SK-N-SH (cell line): ENCODE results near the gene ARAP1. TPM values are rescaled to one million over a fixed set of nuclear protein-coding genes. Genes with fewer than 3 reads are reported as not detected.
A peak's percentile ranks its signal among the peaks of the same experiment; 100 is the strongest.

Experiments used
- CTCF ChIA-PET: fragments of 300-600, 350-600 bp; formaldehyde crosslinking; extraction: SDS; loops from one replicate; lab custom pipeline; 2021; lab: Yijun Ruan, JAX
- POLR2A ChIA-PET: fragments of 350-600 bp; sonication (Branson Sonifier 250); formaldehyde crosslinking; extraction: SDS; loops from one replicate; lab custom pipeline; 2020; ENCODE audit warnings: antibody characterized with exemption, inconsistent platforms; lab: Yijun Ruan, JAX
- DNase-seq: peaks from one replicate; pipeline ENCODE4 v3.0.0; 2012
- H2AFZ ChIP-seq: fragments of 200-600 bp; sonication (generic); 2 replicates; pipeline ENCODE4 v1.8.1; 2016; ENCODE audit warnings: antibody characterized with exemption, mild to moderate bottlenecking, low read depth
- H3F3A ChIP-seq: fragments of 200-600 bp; sonication (generic); replicated peaks from 2 replicates; pipeline ENCODE3; 2016; ENCODE audit warnings: antibody characterized with exemption, mild to moderate bottlenecking; ENCODE audit not compliant: insufficient read depth
- H3K27ac ChIP-seq, 2 experiments: fragments of 200-500 bp in 1 of 2; fragments of 200-600 bp in 1 of 2; sonication (Bioruptor generic) in 1 of 2; sonication (generic), shearing (Covaris generic) in 1 of 2; 2 replicates each; pipeline versions ENCODE4 v1.5.1 to v1.6.1; 2014 to 2016; ENCODE audit warnings: low read depth in 2 of 2, inconsistent platforms in 1 of 2, low read length in 1 of 2, mild to moderate bottlenecking in 1 of 2, mixed read lengths in 1 of 2
- H3K27me3 ChIP-seq: fragments of 200-600 bp; sonication (generic), shearing (Covaris generic); 2 replicates; pipeline ENCODE4 v1.6.1; 2016; ENCODE audit warnings: mixed run types; ENCODE audit not compliant: insufficient read depth
- H3K36me3 ChIP-seq, 2 experiments: fragments of 200-500 bp in 1 of 2; fragments of 200-600 bp in 1 of 2; sonication (Bioruptor generic) in 1 of 2; sonication (generic) in 1 of 2; replicated peaks in 1 of 2; 2 replicates each; pipeline versions ENCODE3 to v1.5.1; 2014 to 2016; ENCODE audit warnings: low read length in 1 of 2, mild to moderate bottlenecking in 1 of 2; ENCODE audit not compliant: insufficient read depth in 2 of 2, control insufficient read depth in 1 of 2
- H3K4me1 ChIP-seq, 2 experiments: fragments of 200-500 bp in 1 of 2; fragments of 200-600 bp in 1 of 2; sonication (Bioruptor generic) in 1 of 2; sonication (generic), shearing (Covaris generic) in 1 of 2; 2 replicates each; pipeline versions ENCODE4 v1.5.1 to v1.6.1; 2014 to 2016; ENCODE audit warnings: low read depth in 1 of 2, low read length in 1 of 2, mixed run types in 1 of 2; ENCODE audit not compliant: insufficient read depth in 2 of 2, control insufficient read depth in 1 of 2
- H3K4me2 ChIP-seq: fragments of 200-600 bp; sonication (generic), shearing (Covaris generic); 2 replicates; pipeline ENCODE4 v1.6.1; 2017; ENCODE audit warnings: mixed run types
- H3K4me3 ChIP-seq, 2 experiments: fragments of 200-500 bp in 1 of 2; fragments of 200-600 bp in 1 of 2; sonication (Bioruptor generic) in 1 of 2; sonication (generic), shearing (Covaris generic) in 1 of 2; 2 replicates each; pipeline versions ENCODE4 v1.5.1 to v1.8.1; 2014 to 2016; ENCODE audit warnings: low read depth in 2 of 2, inconsistent platforms in 1 of 2, low read length in 1 of 2, mild to moderate bottlenecking in 1 of 2, mixed read lengths in 1 of 2, moderate library complexity in 1 of 2
- H3K79me2 ChIP-seq: fragments of 200-600 bp; sonication (generic); 2 replicates; pipeline ENCODE4 v1.8.1; 2017; ENCODE audit warnings: mild to moderate bottlenecking; ENCODE audit not compliant: insufficient read depth
- H3K9ac ChIP-seq: fragments of 200-600 bp; sonication (generic); 2 replicates; pipeline ENCODE4 v1.6.1; 2017; ENCODE audit warnings: mixed run types
- H3K9me2 ChIP-seq: fragments of 200-600 bp; sonication (generic); 2 replicates; pipeline ENCODE4 v1.6.1; 2017; ENCODE audit warnings: mixed run types
- H3K9me3 ChIP-seq: fragments of 200-600 bp; sonication (generic); 2 replicates; pipeline ENCODE4 v1.6.1; 2017; ENCODE audit warnings: mixed run types, mild to moderate bottlenecking, moderate library complexity
- H4K20me1 ChIP-seq: fragments of 200-600 bp; sonication (generic); 2 replicates; pipeline ENCODE4 v1.6.1; 2017; ENCODE audit warnings: mild to moderate bottlenecking, mixed run types; ENCODE audit not compliant: insufficient read depth
- CHD2 ChIP-seq: fragments of 150-350 bp; IDR thresholded peaks from 2 replicates; pipeline ENCODE4 v1.6.1; 2018; ENCODE audit warnings: low read length; ENCODE audit not compliant: partially characterized antibody
- FOSL2 ChIP-seq: IDR thresholded peaks from 2 replicates; pipeline ENCODE4 v1.4.0; 2012; ENCODE audit warnings: low read depth, mild to moderate bottlenecking, moderate library complexity, borderline replicate concordance
- GABPA ChIP-seq: IDR thresholded peaks from 2 replicates; pipeline ENCODE4 v1.4.0; 2012; ENCODE audit warnings: low read depth, mild to moderate bottlenecking
- GATA2 ChIP-seq: sonication (generic); formaldehyde crosslinking; IDR thresholded peaks from 2 replicates; pipeline ENCODE4 v1.5.0; 2020; ENCODE audit warnings: mild to moderate bottlenecking, missing genetic modification reagents
- NFIC ChIP-seq: IDR thresholded peaks from 2 replicates; pipeline ENCODE4 v1.4.0; 2012; ENCODE audit warnings: borderline replicate concordance
- POLR2AphosphoS5 ChIP-seq: IDR thresholded peaks from 2 replicates; pipeline ENCODE4 v1.6.1; 2012; ENCODE audit warnings: low read depth, low read length
- RAD21 ChIP-seq: IDR thresholded peaks from 2 replicates; pipeline ENCODE4 v1.6.1; 2012; ENCODE audit warnings: mild to moderate bottlenecking, low read length
- RCOR1 ChIP-seq: fragments of 150-350 bp; IDR thresholded peaks from 2 replicates; pipeline ENCODE4 v1.6.1; 2017; ENCODE audit warnings: antibody characterized with exemption, low read length
- REST ChIP-seq: IDR thresholded peaks from 2 replicates; pipeline ENCODE4 v1.6.1; 2012; ENCODE audit warnings: mild to moderate bottlenecking, low read depth, low read length, moderate library complexity
- TAF1 ChIP-seq: IDR thresholded peaks from 2 replicates; pipeline ENCODE4 v1.6.1; 2012; ENCODE audit warnings: low read depth, mild to moderate bottlenecking, low read length, moderate library complexity, borderline replicate concordance
- TCF12 ChIP-seq: IDR thresholded peaks from 2 replicates; pipeline ENCODE4 v1.4.0; 2012
- WGBS: methylation state at CpG from one replicate; pipeline ENCODE4 v1.1.6; 2017; ENCODE audit warnings: low lambda C conversion rate; 5-methylcytosine and 5-hydroxymethylcytosine counted together
- polyA plus RNA-seq, 3 experiments: library from polyadenylated mRNA; depleted of rRNA; stranded (reverse); fragments of >200 nt; gene quantifications; 2 replicates each; pipeline ENCODE4 v1.2.3, GENCODE V29; 2012
- TF ChIP-seq, protein P1 (sequence below): fragments of 150-350 bp; IDR thresholded peaks from 2 replicates; pipeline ENCODE4 v1.6.1; 2017; ENCODE audit warnings: antibody characterized with exemption, low read length, low read depth, borderline replicate concordance
- TF ChIP-seq, protein P2 (sequence below): fragments of 200-600 bp; sonication (generic); IDR thresholded peaks from 2 replicates; pipeline ENCODE4 v1.6.1; 2017; ENCODE audit warnings: antibody characterized with exemption, mild to moderate bottlenecking, moderate library complexity
- TF ChIP-seq, protein P3 (sequence below): IDR thresholded peaks from 2 replicates; pipeline ENCODE4 v1.4.0; 2012; ENCODE audit warnings: low read depth, borderline replicate concordance
- TF ChIP-seq, protein P4 (sequence below): IDR thresholded peaks from 2 replicates; pipeline ENCODE4 v1.4.0; 2012; ENCODE audit warnings: low read depth

ARAP1 gene
- polyA plus RNA-seq, 1 of the 3 experiments (the other 2 are of a cell fraction), result 56.6 TPM

GRCh38 chr11:72723508-72723907, 28.7 kb downstream of the ARAP1 start:
- Histone ChIP-seq H3K9me2 (no peaks in the 10 kb centered on the region), H3K9ac (no peak overlapping the region), H2AFZ (no peak overlapping the region), H3K27me3 (no peaks in the 10 kb centered on the region), H4K20me1 (peaks cover 10% of the 10 kb centered on the region), H3K4me3 (no peak overlapping the region), H3K79me2 (peaks cover 58% of the 10 kb centered on the region), H3K4me1 (peaks cover 13 to 42% of the 10 kb centered on the region in 2 experiments)
- WGBS, result 84% methylated on average over 8 of the region's 9 CpGs
- ChIA-PET POLR2A (no interaction called here), CTCF (interaction anchor here (0.7 to 18.2 kb wide), 8 partner anchors 14 to 566 kb away, joined by 3 to 198 read pairs (median 4); partner anchors contain the start of gene STARD10)
- TF ChIP-seq FOSL2 (no peak), GABPA (no peak), POLR2AphosphoS5 (no peak), CHD2 (no peak), GATA2 (CRISPR knock-in tag) (no peak), TAF1 (no peak), RAD21 (no peak), REST (no peak), TCF12 (no peak), RCOR1 (no peak), NFIC (no peak)
- TF ChIP-seq, protein P1, sequence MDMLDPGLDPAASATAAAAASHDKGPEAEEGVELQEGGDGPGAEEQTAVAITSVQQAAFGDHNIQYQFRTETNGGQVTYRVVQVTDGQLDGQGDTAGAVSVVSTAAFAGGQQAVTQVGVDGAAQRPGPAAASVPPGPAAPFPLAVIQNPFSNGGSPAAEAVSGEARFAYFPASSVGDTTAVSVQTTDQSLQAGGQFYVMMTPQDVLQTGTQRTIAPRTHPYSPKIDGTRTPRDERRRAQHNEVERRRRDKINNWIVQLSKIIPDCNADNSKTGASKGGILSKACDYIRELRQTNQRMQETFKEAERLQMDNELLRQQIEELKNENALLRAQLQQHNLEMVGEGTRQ, result no peak
- TF ChIP-seq, protein P2, sequence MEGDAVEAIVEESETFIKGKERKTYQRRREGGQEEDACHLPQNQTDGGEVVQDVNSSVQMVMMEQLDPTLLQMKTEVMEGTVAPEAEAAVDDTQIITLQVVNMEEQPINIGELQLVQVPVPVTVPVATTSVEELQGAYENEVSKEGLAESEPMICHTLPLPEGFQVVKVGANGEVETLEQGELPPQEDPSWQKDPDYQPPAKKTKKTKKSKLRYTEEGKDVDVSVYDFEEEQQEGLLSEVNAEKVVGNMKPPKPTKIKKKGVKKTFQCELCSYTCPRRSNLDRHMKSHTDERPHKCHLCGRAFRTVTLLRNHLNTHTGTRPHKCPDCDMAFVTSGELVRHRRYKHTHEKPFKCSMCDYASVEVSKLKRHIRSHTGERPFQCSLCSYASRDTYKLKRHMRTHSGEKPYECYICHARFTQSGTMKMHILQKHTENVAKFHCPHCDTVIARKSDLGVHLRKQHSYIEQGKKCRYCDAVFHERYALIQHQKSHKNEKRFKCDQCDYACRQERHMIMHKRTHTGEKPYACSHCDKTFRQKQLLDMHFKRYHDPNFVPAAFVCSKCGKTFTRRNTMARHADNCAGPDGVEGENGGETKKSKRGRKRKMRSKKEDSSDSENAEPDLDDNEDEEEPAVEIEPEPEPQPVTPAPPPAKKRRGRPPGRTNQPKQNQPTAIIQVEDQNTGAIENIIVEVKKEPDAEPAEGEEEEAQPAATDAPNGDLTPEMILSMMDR, result no peak
- TF ChIP-seq, protein P3, sequence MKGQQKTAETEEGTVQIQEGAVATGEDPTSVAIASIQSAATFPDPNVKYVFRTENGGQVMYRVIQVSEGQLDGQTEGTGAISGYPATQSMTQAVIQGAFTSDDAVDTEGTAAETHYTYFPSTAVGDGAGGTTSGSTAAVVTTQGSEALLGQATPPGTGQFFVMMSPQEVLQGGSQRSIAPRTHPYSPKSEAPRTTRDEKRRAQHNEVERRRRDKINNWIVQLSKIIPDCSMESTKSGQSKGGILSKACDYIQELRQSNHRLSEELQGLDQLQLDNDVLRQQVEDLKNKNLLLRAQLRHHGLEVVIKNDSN, result no peak
- TF ChIP-seq, protein P4, sequence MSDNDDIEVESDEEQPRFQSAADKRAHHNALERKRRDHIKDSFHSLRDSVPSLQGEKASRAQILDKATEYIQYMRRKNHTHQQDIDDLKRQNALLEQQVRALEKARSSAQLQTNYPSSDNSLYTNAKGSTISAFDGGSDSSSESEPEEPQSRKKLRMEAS, result no peak
- TF ChIP-seq, all 33 proteins: peak for 0
- Histone ChIP-seq H3K4me2 (no peak overlapping the region), H3F3A (no peaks in the 10 kb centered on the region), H3K27ac (peak overlapping the region in 1 of 2 experiments; percentile 13; a peak in 1 of 4 replicates), H3K36me3 (no peaks in the 10 kb centered on the region), H3K9me3 (no peaks in the 10 kb centered on the region)
- DNase-seq, result no peak
